HepG2 (cell line): ENCODE data around the gene UCK2. TPM values are rescaled to one million over a fixed set of nuclear protein-coding genes. Genes with fewer than 3 reads are reported as not detected.
A peak's percentile ranks its signal among the peaks of the same experiment; 100 is the strongest.

Source experiments
- ATAC-seq: fragments of 200-7000 bp; cut with Tn5 transposase; 3 replicates; pipeline ENCODE4 v1.9.1; 2020; ENCODE audit warnings: mild to moderate bottlenecking, moderate library complexity
- BruUV-seq: library from RNA; stranded (reverse); fragments of 400-500 nt; replicated peaks from 2 replicates; lab custom pipeline; 2021; lab: Mats Ljungman, UMichigan
- CTCF ChIA-PET: fragments of 300-600 bp; formaldehyde crosslinking; extraction: SDS; loops from one replicate; lab custom pipeline; 2021; ENCODE audit warnings: low total read pairs, inconsistent platforms, low intra/inter-chr PET ratio; lab: Yijun Ruan, JAX
- POLR2A ChIA-PET: fragments of 350-600 bp; sonication (Branson Sonifier 250); formaldehyde crosslinking; loops from one replicate; lab custom pipeline; 2020; ENCODE audit warnings: antibody characterized with exemption, inconsistent platforms; lab: Yijun Ruan, JAX
- DNase-seq: peaks from one replicate; pipeline ENCODE4 v3.0.0-alpha.2; 2015; ENCODE audit warnings: low spot score
- FAIRE-seq: peaks from 3 replicates; lab custom pipeline; 2011; peaks lifted over from hg19 to GRCh38; lab: Jason Lieb, UNC
- H2AFZ ChIP-seq: one replicate; pipeline ENCODE4 v1.6.1; 2011; ENCODE audit warnings: low read length, inconsistent platforms
- H3K27ac ChIP-seq: fragments of 300-600 bp; 3 replicates; pipeline ENCODE4 v1.8.0; 2011; ENCODE audit warnings: mixed run types, mild to moderate bottlenecking, mixed read lengths, low read length, inconsistent platforms; ENCODE audit not compliant: insufficient read depth; ENCODE audit errors: extremely low read length
- H3K27me3 ChIP-seq, 2 experiments: fragments of 200-600 bp in 1 of 2; 2 replicates in 1 of 2; 3 replicates in 1 of 2; pipeline versions ENCODE4 v1.6.0 to v1.8.0; 2011; ENCODE audit warnings: low read length in 2 of 2, mild to moderate bottlenecking in 2 of 2, moderate library complexity in 2 of 2, inconsistent platforms in 1 of 2; ENCODE audit not compliant: insufficient read depth in 2 of 2, control insufficient read depth in 1 of 2
- H3K36me3 ChIP-seq, 2 experiments: fragments of 200-600 bp in 1 of 2; replicated peaks in 1 of 2; 2 replicates in 1 of 2; 3 replicates in 1 of 2; pipeline versions ENCODE4 v1.5.1 to v1.8.0; 2011; ENCODE audit warnings: low read length in 2 of 2, inconsistent platforms in 1 of 2; ENCODE audit not compliant: insufficient read depth in 2 of 2, control insufficient read depth in 1 of 2
- H3K4me1 ChIP-seq: 2 replicates; pipeline ENCODE4 v1.5.1; 2012; ENCODE audit warnings: low read length, inconsistent platforms; ENCODE audit not compliant: insufficient read depth
- H3K4me2 ChIP-seq: 2 replicates; pipeline ENCODE4 v1.6.0; 2011; ENCODE audit warnings: low read depth, low read length, inconsistent platforms
- H3K4me3 ChIP-seq, 3 experiments: fragments of 200-600 bp in 1 of 3; sonication (generic), shearing (Covaris generic) in 1 of 3; replicated peaks in 1 of 3; 2 replicates each; pipeline ENCODE4 v1.5.1; 2011 to 2016; ENCODE audit warnings: low read length in 3 of 3, inconsistent platforms in 2 of 3, low read depth in 2 of 3, mild to moderate bottlenecking in 2 of 3, control low read depth in 1 of 3, mixed read lengths in 1 of 3; ENCODE audit not compliant: insufficient read depth in 1 of 3
- H3K79me2 ChIP-seq: one replicate; pipeline ENCODE4 v1.6.1; 2011; ENCODE audit warnings: low read length, inconsistent platforms; ENCODE audit not compliant: insufficient read depth
- H3K9ac ChIP-seq: 2 replicates; pipeline ENCODE4 v1.6.0; 2011; ENCODE audit warnings: mild to moderate bottlenecking, low read depth, low read length, inconsistent platforms; ENCODE audit not compliant: insufficient read depth
- H3K9me3 ChIP-seq: 2 replicates; pipeline ENCODE4 v1.5.1; 2012; ENCODE audit warnings: mild to moderate bottlenecking, low read length
- H4K20me1 ChIP-seq: 2 replicates; pipeline ENCODE4 v1.6.0; 2011; ENCODE audit warnings: inconsistent platforms, mild to moderate bottlenecking, low read length, moderate library complexity; ENCODE audit not compliant: insufficient read depth
- ATF1 ChIP-seq: IDR thresholded peaks from 2 replicates; pipeline ENCODE4 v1.6.1; 2016; ENCODE audit warnings: mild to moderate bottlenecking, control low read depth
- CBFB ChIP-seq: sonication (generic); formaldehyde crosslinking; IDR thresholded peaks from 2 replicates; pipeline ENCODE4 v1.4.0; 2020; ENCODE audit warnings: missing genetic modification reagents
- FOSL2 ChIP-seq: sonication (generic); formaldehyde crosslinking; IDR thresholded peaks from 2 replicates; pipeline ENCODE4 v1.4.0; 2020; ENCODE audit warnings: missing genetic modification reagents
- KMT2A ChIP-seq: sonication (generic); formaldehyde crosslinking; IDR thresholded peaks from 2 replicates; pipeline ENCODE4 v1.4.0; 2020; ENCODE audit warnings: missing genetic modification reagents
- ZNF260 ChIP-seq: sonication (generic); formaldehyde crosslinking; IDR thresholded peaks from 2 replicates; pipeline ENCODE4 v1.4.0; 2020; ENCODE audit warnings: missing genetic modification reagents, low read depth, mild to moderate bottlenecking, borderline replicate concordance
- WGBS: methylation state at CpG from one replicate; pipeline ENCODE4 v1.1.6; 2017; ENCODE audit warnings: low lambda C conversion rate; 5-methylcytosine and 5-hydroxymethylcytosine counted together
- in situ Hi-C: cut with HindIII; loops from 2 replicates; pipeline ENCODE4 v1.10.0; 2017; ENCODE audit warnings: low pct_unique_long_range_greater_than_20kb; ENCODE audit not compliant: extremely low pct_ligation_motif_present
- intact Hi-C: fragments of 100-400 bp; cut with micrococcal nuclease; formaldehyde crosslinking; loops from one replicate; pipeline ENCODE4 v1.10.0; 2022; ENCODE audit not compliant: unreplicated experiment
- polyA plus RNA-seq, 8 experiments: library from polyadenylated mRNA; depleted of rRNA in 3 of 8; stranded (reverse) in 7 of 8; unstranded in 1 of 8; fragments of >200 nt; fragmentation: Illumina TruSeq in 4 of 8; extraction: Trizol in 4 of 8; gene quantifications; 2 replicates each; pipeline versions ENCODE4 v1.2.1 to v1.2.3, GENCODE V29; 2011 to 2016; ENCODE audit warnings: low read depth in 4 of 8, missing spikeins in 1 of 8, mixed read lengths in 1 of 8; ENCODE audit not compliant: insufficient read depth in 1 of 8
- total RNA-seq, 5 experiments: library from RNA; depleted of rRNA; stranded (reverse); fragments of >200 nt; fragmentation: Illumina TruSeq; extraction: Trizol; gene quantifications; 2 replicates each; pipeline ENCODE4 v1.2.3, GENCODE V29; 2016; ENCODE audit warnings: low read depth in 1 of 5
- TF ChIP-seq, protein P1 (sequence below): sonication (generic); formaldehyde crosslinking; conservative IDR thresholded peaks from 2 replicates; pipeline ENCODE4 v1.4.0; 2020; ENCODE audit warnings: missing genetic modification reagents

Gene UCK2
- total and polyA plus RNA-seq, 2 of the 13 experiments (the other 11 are each of a cell fraction or from before 2014, with no cell fraction given), result 64.3 to 78.0 TPM

DNA sequence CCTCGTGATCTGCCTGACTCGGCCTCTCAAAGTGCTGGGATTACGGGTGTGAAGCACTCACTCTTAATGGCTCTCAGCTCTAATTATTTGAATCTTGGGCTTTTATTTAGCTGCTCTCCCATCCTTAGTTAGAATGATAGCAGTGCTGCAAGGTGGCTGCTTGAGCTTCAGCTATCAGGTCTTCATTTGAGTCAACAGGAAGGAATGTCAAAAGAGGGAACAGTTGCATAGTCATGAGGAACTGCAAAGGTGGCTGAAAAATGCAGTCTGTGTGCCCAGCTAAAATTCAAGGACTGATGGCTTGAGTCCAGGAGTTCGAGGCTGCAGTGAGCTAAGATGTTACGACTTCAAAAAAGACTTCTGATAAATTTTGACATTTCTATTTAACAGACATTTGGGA lies 55.6 kb downstream of the UCK2 start:
- Histone ChIP-seq H3K79me2 (peaks cover 87% of the 10 kb centered on the region), H3K4me1 (peaks cover 83% of the 10 kb centered on the region), H3K27ac (peak overlapping the region; percentile 25), H3K9me3 (no peaks in the 10 kb centered on the region), H3K4me2 (no peak overlapping the region), H3K9ac (no peak overlapping the region), H3K27me3 (no peaks in the 10 kb centered on the region), H4K20me1 (no peaks in the 10 kb centered on the region; the same call in 1 of the 2 replicates), H3K4me3 (no peak overlapping the region), H3K36me3 (no peaks in the 10 kb centered on the region; a peak in 1 of 5 replicates), H2AFZ (no peak overlapping the region)
- no TSS peak for BruUV-seq
- in situ Hi-C loops (no loop called here), intact Hi-C loops (no loop called here)
- ATAC-seq, result no peak
- TF ChIP-seq, protein P1, sequence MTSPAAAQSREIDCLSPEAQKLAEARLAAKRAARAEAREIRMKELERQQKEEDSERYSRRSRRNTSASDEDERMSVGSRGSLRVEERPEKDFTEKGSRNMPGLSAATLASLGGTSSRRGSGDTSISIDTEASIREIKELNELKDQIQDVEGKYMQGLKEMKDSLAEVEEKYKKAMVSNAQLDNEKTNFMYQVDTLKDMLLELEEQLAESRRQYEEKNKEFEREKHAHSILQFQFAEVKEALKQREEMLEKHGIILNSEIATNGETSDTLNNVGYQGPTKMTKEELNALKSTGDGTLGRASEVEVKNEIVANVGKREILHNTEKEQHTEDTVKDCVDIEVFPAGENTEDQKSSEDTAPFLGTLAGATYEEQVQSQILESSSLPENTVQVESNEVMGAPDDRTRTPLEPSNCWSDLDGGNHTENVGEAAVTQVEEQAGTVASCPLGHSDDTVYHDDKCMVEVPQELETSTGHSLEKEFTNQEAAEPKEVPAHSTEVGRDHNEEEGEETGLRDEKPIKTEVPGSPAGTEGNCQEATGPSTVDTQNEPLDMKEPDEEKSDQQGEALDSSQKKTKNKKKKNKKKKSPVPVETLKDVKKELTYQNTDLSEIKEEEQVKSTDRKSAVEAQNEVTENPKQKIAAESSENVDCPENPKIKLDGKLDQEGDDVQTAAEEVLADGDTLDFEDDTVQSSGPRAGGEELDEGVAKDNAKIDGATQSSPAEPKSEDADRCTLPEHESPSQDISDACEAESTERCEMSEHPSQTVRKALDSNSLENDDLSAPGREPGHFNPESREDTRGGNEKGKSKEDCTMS, result no peak
- TF ChIP-seq ZNF260 (CRISPR knock-in tag), result no peak
- 0 out of 2 replicates have a peak, but pooled peaks have one; percentile 22 for TF ChIP-seq FOSL2 (CRISPR knock-in tag)
- no peak for TF ChIP-seq KMT2A
- no peak for TF ChIP-seq CBFB (CRISPR knock-in tag)
- no peak for TF ChIP-seq ATF1
- no peak for DNase-seq
- CTCF ChIA-PET, result no interaction called here
- 90% methylated on average over 5 of the region's 5 CpGs for WGBS
- FAIRE-seq, result no peak
- POLR2A ChIA-PET, result interaction anchor here (1.2 to 2.8 kb wide), 4 partner anchors 12 to 54 kb away, joined by 3 to 13 read pairs (median 8); no protein-coding TSS in a partner anchor
